ENCODE data around the gene BRD2.
A peak's percentile ranks its signal among the peaks of the same experiment; 100 is the strongest.

The BRD2 gene

DNA sequence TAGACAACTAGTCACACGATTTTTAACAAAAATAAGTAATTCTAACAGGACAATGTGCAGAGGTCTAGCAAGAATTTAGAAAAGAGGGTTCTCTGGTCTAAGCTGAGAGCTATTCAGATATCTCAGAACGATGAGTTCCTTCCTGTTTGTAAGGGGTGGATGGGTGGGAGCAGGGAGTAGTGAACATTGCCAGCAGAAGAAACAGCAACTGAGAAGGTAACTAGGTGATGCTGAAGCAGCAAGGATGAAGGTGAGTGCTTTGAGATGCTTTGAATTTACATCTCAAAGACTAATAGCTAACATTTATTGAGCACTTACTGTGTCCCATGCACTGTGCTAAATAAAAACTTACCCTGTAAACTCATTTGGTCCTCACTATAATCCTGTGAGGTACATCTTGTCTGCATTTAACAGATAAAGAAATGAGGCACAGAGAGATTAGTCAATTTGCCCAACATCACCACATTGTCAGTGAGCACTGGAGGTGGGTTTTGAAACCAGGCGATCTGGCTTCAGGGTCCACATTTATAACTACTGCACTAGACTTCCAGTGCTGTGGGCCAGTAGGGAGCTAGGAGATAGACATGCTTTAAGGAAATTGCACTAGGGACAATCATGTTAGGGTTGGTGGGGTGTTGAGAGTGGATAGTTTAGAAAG, 15.7 kb downstream of the BRD2 start:
- TF ChIP-seq, protein P1, sequence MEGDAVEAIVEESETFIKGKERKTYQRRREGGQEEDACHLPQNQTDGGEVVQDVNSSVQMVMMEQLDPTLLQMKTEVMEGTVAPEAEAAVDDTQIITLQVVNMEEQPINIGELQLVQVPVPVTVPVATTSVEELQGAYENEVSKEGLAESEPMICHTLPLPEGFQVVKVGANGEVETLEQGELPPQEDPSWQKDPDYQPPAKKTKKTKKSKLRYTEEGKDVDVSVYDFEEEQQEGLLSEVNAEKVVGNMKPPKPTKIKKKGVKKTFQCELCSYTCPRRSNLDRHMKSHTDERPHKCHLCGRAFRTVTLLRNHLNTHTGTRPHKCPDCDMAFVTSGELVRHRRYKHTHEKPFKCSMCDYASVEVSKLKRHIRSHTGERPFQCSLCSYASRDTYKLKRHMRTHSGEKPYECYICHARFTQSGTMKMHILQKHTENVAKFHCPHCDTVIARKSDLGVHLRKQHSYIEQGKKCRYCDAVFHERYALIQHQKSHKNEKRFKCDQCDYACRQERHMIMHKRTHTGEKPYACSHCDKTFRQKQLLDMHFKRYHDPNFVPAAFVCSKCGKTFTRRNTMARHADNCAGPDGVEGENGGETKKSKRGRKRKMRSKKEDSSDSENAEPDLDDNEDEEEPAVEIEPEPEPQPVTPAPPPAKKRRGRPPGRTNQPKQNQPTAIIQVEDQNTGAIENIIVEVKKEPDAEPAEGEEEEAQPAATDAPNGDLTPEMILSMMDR (IDR thresholded peaks at IDR 0.05; ENCODE audit: borderline replicate concordance, insufficient read depth, low read depth, low read length): no peak
- no peak overlapping the region for H3K4me3 ChIP-seq (ENCODE audit: low read depth, low read length)

DNA sequence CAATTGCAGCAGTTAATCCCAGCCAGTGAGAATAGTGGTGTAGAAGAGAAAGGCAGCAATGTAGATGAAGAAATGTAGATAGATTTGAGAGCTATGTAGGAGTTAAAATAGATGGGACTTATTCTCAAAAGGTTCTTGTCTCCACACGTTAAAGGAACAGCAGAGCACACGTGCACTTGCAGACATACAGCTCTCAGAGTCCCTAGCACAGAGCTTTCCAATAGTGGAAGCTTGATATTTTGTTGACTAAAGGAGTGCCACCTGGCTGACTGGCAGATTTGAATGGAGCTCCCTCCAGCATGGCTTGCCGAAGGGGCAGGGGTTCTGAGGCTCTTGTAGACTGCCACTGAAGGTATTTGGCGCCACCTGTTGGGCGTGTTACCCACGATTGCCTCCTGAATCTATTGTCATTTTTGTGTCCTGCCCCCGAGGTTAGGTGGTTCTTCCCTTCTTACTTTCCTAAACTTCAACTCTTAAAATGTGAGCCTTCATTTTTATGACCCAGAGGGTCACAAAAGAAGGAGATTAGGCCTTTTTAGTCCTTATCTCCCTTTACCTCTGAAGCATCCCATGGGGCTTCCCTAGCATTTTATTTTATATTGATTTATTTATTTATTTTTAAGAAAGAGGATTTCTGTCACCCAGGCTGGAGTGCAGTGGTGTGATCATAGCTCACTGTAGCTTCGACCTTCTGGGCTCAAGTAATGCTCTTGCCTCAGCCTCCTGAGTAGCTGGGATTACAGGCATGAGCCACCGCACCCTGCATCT, 16.4 kb downstream of the BRD2 start:
- no peak overlapping the region for H3K4me3 ChIP-seq (ENCODE audit: low read depth, low read length)
- TF ChIP-seq, protein P1 (IDR thresholded peaks at IDR 0.05; ENCODE audit: borderline replicate concordance, insufficient read depth, low read depth, low read length): peak; percentile 77

DNA sequence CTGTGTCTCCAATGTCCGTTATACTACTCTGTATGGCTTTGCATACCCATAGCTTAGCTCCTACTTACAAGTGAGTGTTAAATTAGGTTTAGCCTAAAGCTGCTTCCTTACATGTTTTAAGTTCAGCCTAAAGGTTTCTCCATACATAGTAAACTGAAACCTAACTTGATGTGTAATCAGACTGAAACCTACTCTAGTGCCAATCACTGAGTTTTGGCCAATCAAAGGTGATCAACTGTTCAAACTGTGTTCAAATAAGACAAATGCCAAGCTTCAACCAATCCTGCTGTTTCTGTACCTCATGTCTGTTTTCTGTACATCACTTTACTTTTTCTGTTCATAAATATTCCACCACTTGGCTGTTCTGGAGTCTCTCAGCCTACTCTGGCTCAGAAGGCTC, 21.0 kb downstream of the BRD2 start:
- TF ChIP-seq, protein P1 (IDR thresholded peaks at IDR 0.05; ENCODE audit: borderline replicate concordance, insufficient read depth, low read depth, low read length): no peak

DNA sequence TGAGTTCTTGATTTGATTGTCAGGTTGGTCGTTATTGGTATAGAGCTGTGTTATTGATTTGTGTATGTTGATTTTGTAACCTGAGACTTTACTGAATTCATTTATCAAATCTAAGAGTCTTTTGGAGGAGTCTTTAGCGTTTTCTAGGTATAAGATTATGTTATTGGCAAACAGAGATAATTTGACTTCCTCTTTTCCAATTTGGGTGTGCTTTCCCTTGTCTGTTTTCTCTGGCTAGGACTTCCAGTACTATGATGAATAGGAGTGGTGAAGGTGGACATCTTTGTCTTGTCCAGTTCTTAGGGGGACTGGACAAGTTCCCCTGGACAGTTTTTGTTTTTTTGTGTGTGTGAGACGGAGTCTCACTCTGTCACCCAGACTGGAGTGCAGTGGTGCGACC, 23.6 kb downstream of the BRD2 start:
- TF ChIP-seq, protein P1 (IDR thresholded peaks at IDR 0.05; ENCODE audit: borderline replicate concordance, insufficient read depth, low read depth, low read length): no peak
- H3K4me3 ChIP-seq (ENCODE audit: low read depth, low read length): no peak overlapping the region

More for the DNA sequence above, 21.0 kb downstream of the BRD2 start:
- no peak overlapping the region for H3K4me3 ChIP-seq (ENCODE audit: low read depth, low read length)

DNA sequence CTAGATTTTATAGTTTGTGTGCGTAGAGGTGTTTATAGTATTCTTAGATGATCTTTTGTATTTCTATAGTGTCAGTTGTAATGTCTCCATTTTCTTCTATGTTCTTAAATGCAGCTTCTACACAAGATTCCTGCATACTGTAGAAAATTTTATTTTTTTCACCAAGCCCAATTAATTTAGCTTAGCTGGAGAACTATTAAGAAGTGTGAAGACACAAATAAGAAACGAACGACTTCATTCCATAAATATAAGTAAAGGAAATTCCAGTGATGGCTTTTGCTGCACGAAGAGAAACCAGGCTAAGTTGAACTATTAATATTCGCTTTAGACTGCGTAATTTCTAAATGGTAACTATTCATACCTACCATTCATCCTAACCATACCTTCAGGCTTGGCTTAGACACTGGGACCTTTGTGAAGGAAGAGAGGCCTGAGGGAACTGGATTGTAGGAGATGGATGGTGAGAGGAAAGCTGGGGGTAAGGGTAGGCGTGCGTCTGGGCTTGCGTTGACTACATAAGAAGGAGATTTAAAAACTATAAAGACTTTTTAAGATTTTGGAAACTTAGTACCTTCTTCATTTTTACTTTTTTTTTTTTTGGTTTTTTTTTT, 25.1 kb downstream of the BRD2 start:
- no peak overlapping the region for H3K4me3 ChIP-seq (ENCODE audit: low read depth, low read length)
- TF ChIP-seq, protein P1 (IDR thresholded peaks at IDR 0.05; ENCODE audit: borderline replicate concordance, insufficient read depth, low read depth, low read length): no peak

DNA sequence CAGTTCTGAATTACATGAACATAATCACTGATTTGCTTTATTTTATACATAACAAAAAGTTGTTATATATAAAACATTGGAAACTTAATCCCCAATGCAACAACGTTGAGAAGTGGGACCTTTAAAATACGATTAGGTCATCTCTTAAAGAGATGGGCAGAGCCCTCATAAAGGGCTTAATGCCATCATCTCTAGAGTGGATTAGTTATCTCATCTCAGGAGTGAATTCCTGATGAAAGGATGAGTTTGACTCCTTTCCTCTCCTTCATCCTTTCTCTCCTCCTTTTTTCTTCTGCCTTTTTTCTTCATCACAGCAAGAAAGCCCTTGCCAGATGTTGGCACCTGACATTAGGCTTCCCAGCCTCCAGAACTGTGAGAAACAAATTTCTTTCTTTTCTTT, 27.1 kb downstream of the BRD2 start:
- no peak overlapping the region for H3K4me3 ChIP-seq (ENCODE audit: low read depth, low read length)
- TF ChIP-seq, protein P1 (IDR thresholded peaks at IDR 0.05; ENCODE audit: borderline replicate concordance, insufficient read depth, low read depth, low read length): no peak
